ENCODE measurements around the gene POLQ. TPM values are rescaled to one million over a fixed set of nuclear protein-coding genes. Genes with fewer than 3 reads are reported as not detected.
"Not testable (repeated sequence)": the region's sequence is repeated elsewhere in the genome, so short reads cannot be mapped to it uniquely, and the experiment has no call there.

Gene POLQ
- total and polyA plus RNA-seq, 7 donors = 0.01 to 0.90 (median 0.17) TPM

DNA sequence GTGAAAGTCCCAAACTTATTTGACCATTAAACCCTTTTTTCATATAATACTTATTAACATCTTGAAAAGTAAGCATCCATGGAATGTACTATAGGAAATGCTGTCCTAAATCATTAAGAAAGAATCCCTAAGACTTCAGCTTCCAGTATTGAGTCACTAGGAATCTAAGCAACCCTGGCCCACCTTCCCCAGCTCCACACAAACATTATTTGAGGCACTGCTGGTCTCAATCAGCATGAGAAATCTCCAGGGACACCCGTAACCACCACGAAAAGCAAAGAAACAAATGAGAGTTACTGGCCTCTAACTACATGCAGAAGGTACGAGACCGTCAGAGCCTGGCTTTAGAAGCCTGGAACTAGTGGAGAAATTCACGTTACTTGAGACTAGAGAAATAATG is 68.2 kb downstream of the POLQ start:
- no peak overlapping the region for H3K4me3 ChIP-seq
- ATAC-seq (no peak), DNase-seq (no peak)
- no peaks in the 10 kb centered on the region for H3K36me3 ChIP-seq (ENCODE audit: insufficient read depth in 1 of 2, low read depth in 1 of 2)
- H3K9me3 ChIP-seq = no peaks in the 10 kb centered on the region
- TF ChIP-seq, protein P1, sequence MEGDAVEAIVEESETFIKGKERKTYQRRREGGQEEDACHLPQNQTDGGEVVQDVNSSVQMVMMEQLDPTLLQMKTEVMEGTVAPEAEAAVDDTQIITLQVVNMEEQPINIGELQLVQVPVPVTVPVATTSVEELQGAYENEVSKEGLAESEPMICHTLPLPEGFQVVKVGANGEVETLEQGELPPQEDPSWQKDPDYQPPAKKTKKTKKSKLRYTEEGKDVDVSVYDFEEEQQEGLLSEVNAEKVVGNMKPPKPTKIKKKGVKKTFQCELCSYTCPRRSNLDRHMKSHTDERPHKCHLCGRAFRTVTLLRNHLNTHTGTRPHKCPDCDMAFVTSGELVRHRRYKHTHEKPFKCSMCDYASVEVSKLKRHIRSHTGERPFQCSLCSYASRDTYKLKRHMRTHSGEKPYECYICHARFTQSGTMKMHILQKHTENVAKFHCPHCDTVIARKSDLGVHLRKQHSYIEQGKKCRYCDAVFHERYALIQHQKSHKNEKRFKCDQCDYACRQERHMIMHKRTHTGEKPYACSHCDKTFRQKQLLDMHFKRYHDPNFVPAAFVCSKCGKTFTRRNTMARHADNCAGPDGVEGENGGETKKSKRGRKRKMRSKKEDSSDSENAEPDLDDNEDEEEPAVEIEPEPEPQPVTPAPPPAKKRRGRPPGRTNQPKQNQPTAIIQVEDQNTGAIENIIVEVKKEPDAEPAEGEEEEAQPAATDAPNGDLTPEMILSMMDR (IDR thresholded peaks at IDR 0.05) = no peak
- 81 to 86% (median 84%) methylated on average over 5 of the region's 5 CpGs for WGBS, 3 donors
- intact Hi-C loops (cut with DNase I) = no loop called here
- H3K4me1 ChIP-seq = no peaks in the 10 kb centered on the region
- no peak overlapping the region for H3K27ac ChIP-seq
- H3K27me3 ChIP-seq (ENCODE audit: insufficient read depth in 3 of 3, low read length in 2 of 3) = no peaks in the 10 kb centered on the region

DNA sequence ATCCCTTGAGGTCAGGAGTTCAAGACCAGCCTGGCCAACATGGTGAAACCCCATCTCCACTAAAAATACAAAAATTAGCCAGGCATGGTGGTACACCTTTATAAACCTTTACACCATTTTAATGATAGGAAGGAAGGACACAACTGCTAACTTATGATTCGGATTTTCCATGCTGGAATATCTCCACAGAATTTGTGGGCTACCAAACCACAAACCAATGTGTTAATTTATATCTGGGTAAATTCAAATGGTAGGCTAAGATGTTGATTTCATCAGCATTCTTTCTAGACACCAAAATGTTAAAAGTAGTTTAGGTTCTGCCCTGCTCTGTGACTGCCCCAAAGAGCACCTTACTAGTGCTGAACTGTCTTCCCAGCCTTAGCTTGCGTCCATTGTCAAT is 72.8 kb downstream of the POLQ start:
- Histone ChIP-seq H3K27ac (no peak overlapping the region), H3K4me1 (no peaks in the 10 kb centered on the region), H3K9me3 (no peaks in the 10 kb centered on the region), H3K4me3 (no peak overlapping the region), H3K36me3 (ENCODE audit: insufficient read depth in 1 of 2, low read depth in 1 of 2) (no peaks in the 10 kb centered on the region), H3K27me3 (ENCODE audit: insufficient read depth in 3 of 3, low read length in 2 of 3) (no peaks in the 10 kb centered on the region)
- WGBS, 3 donors = 94 to 99% (median 96%) methylated on average over 2 of the region's 2 CpGs
- intact Hi-C loops (cut with DNase I) = no loop called here
- TF ChIP-seq, protein P1 (IDR thresholded peaks at IDR 0.05) = no peak
- DNase-seq (no peak), ATAC-seq (no peak)

DNA sequence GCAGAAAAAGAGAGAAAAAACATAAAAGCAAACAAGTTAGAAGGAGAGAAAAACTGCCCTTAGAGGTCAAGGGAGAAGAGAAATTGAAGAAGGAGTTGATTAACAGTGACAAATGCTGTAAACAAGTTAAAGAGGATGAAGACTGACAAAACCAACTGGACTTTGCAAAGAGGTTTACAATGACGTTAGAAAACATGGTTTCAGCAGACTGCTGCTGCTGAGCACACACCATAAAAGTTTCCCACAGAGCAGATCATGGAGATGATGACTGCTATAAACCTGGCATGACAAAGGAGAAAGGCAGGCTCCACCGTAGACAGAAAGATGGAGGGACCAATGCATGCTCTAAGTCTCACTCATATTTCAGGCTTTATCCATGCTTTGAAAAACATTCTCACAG is 78.7 kb downstream of the POLQ start:
- no peak overlapping the region for H3K27ac ChIP-seq
- H3K4me3 ChIP-seq = no peak overlapping the region
- no peaks in the 10 kb centered on the region for H3K4me1 ChIP-seq
- no peaks in the 10 kb centered on the region for H3K27me3 ChIP-seq (ENCODE audit: insufficient read depth in 3 of 3, low read length in 2 of 3)
- intact Hi-C loops (cut with DNase I) = no loop called here
- no peaks in the 10 kb centered on the region for H3K36me3 ChIP-seq (ENCODE audit: insufficient read depth in 1 of 2, low read depth in 1 of 2)
- ATAC-seq (no peak), DNase-seq (no peak)
- 18 to 30% (median 26%) methylated on average over 2 of the region's 2 CpGs for WGBS, 3 donors
- H3K9me3 ChIP-seq = no peaks in the 10 kb centered on the region
- TF ChIP-seq, protein P1 (IDR thresholded peaks at IDR 0.05) = no peak

DNA sequence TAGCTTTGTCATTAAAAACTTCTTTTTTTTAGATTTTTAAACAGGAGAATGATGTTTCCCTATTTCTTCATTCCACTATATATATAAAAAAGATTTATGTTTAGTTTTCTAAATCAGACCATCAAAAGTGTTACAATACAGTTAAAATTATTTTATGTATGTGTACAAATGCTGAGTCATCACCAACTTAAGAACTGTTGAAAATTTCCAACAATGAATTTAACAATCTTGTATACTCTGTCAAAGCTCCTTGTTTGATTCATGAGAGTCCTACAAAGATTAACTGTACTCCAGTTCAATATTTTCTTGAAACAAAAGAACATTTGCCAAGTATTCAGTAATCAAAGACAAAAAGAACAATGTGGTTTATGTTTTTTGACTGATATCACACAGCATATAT is 82.0 kb downstream of the POLQ start:
- H3K27me3 ChIP-seq (ENCODE audit: insufficient read depth in 3 of 3, low read length in 2 of 3) = no peaks in the 10 kb centered on the region
- TF ChIP-seq, protein P1 (IDR thresholded peaks at IDR 0.05) = no peak
- no peaks in the 10 kb centered on the region for H3K9me3 ChIP-seq
- no peak overlapping the region for H3K4me3 ChIP-seq
- intact Hi-C loops (cut with DNase I) = no loop called here
- DNase-seq (no peak), ATAC-seq (no peak)
- H3K27ac ChIP-seq = no peak overlapping the region
- H3K4me1 ChIP-seq = no peaks in the 10 kb centered on the region
- H3K36me3 ChIP-seq (ENCODE audit: insufficient read depth in 1 of 2, low read depth in 1 of 2) = no peaks in the 10 kb centered on the region

DNA sequence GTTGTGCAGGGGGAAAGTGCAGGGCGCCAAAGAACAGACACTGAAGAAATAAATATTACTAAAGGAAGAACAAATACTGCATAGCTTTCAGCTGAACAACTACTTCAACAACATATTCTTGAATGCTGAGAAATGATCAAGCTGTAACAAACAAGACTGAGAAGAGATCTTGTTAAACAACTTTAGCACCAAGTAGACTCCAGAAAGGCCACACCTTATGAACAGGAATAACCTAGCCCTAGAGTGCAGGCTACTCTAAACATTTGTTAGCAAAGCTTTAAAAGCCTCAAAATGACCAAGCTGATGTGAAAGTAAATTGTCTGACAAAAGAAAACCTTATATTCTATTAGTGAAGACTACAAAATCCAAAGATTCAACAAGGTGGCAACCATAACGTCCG is 83.2 kb downstream of the POLQ start:
- H3K27me3 ChIP-seq (ENCODE audit: insufficient read depth in 3 of 3, low read length in 2 of 3) = no peaks in the 10 kb centered on the region
- DNase-seq (no peak), ATAC-seq (no peak)
- intact Hi-C loops (cut with DNase I) = no loop called here
- no peak overlapping the region for H3K4me3 ChIP-seq
- H3K27ac ChIP-seq = no peak overlapping the region
- TF ChIP-seq, protein P1 (IDR thresholded peaks at IDR 0.05) = no peak
- H3K9me3 ChIP-seq = no peaks in the 10 kb centered on the region
- WGBS, 3 donors = 95 to 98% (median 96%) methylated on average over 3 of the region's 3 CpGs
- H3K36me3 ChIP-seq (ENCODE audit: insufficient read depth in 1 of 2, low read depth in 1 of 2) = no peaks in the 10 kb centered on the region
- H3K4me1 ChIP-seq = no peaks in the 10 kb centered on the region

DNA sequence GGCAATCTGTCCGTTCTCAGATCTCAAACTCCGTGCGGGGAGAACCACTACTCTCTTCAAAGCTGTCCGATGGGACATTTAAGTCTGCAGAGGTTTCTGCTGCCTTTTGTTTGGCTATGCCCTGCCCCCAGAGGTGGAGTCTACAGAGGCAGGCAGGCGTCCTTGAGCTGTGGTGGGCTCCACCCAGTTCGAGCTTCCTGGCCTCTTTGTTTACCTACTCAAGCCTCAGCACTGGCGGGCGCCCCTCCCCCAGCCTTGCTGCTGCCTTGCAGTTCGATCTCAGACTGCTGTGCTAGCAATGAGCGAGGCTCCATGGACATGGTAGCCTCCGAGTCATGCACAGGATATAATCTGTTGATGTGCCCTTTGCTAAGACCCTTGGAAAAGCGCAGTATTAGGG is 94.0 kb downstream of the POLQ start:
- WGBS, 3 donors = 92 to 95% (median 94%) methylated on average over 12 of the region's 12 CpGs
- intact Hi-C loops (cut with DNase I); ATAC-seq; H3K27ac ChIP-seq; H3K4me1 ChIP-seq; DNase-seq; H3K36me3 ChIP-seq (ENCODE audit: insufficient read depth in 1 of 2, low read depth in 1 of 2); H3K27me3 ChIP-seq (ENCODE audit: insufficient read depth in 3 of 3, low read length in 2 of 3); H3K4me3 ChIP-seq; H3K9me3 ChIP-seq: not testable (repeated sequence)
